ENCODE measurements around the gene GALNT9.
"Not testable (repeated sequence)": the region's sequence is repeated elsewhere in the genome, so short reads cannot be mapped to it uniquely, and the experiment has no call there.

Gene GALNT9

DNA sequence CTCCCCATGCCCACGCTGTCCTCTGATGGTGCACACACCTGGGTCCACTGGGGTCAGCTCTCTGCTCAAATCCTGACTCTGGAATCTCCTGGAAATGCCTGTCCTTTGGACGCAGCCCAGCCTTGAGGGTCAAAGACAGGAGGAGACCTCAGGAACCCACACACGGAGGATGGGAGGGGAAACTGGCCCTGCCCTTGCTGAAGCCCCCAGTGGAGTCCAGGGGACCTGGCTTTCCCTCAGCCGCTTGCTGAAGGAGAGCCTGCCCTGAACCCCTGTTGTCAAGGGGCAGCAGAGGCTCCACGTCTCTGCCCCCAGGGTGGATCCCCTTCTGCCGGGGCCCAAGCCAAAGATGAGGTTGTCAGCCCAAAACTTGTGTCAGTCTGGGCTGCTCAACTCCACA, 16.9 kb downstream of the GALNT9 start:
- no peak for DNase-seq (ENCODE audit: low read depth)

DNA sequence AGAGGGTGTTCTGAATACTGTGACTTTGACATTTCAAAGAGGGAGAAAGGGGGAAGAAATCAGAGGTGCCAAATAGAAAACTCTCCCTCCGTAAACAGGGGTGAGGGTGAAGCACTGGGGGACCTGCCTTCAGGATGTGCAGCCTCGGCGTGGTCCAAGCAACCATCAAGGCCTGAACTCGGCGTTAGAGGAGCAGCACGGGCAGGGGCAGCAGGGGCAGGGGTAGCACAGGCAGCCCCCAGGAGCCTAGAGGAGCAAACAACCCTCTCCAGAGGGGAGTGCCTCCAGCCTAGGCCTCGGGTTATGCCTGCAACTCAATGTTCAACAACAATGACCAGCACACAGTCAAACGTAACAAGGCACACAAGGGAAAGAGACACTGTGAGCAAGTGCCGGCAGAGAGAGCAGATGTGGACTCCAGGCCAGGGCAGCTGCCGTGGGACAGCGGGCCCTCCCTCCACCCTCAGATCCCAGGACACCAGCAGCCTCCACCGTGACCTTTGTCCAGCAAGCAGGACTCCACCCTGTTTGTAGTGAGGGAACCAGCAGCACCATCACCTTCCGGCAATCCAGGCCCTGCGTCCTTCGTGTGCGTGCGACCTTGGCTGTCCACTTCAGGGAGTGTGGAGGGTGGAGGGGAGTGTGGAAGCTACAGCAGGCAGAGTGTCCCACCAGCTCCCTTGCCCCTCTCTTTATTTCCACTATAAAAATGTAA, 18.0 kb downstream of the GALNT9 start:
- no peak for DNase-seq (ENCODE audit: low read depth)

DNA sequence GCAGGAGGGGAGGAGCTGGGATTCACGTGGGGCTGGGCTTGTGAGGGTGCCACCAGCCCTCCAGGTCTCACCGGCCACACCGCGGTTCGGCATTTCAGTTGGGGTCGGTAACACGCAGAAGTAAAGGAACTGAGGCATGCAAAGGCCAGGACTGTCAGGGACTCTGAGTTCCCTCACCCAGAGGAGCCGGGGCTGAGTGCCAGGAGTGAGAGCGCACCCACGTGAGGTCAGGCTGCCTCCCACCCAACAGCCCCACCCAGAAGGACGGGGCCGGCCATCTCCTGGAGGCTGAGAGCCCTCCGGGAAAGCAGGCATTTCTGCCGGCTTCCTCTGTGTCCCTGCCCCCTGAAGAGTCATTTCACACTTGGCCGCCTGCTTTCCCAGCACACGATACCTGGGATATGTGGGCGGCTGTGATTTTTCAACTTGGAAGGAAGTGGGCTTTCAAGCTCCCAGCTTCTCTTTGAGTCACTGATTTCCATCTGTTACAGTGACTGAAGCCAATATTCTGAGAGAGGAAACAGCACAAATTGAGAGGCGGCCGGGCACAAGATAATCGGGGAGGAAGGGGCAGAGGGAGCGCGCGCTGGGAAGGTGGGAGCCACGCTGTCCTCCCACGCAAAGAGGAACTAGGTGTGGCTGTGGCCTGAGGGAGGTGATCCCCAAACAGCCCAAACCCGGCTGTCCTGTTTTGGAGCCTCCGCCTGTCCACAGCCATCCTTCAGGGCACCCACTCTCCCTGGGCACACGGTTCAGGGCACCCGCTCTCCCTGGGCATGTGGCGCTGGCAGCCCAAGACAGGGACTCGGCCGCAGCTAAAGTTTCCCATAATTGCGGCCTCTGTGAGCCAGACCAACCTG, 19.0 kb downstream of the GALNT9 start:
- DNase-seq (ENCODE audit: low read depth), result no peak

DNA sequence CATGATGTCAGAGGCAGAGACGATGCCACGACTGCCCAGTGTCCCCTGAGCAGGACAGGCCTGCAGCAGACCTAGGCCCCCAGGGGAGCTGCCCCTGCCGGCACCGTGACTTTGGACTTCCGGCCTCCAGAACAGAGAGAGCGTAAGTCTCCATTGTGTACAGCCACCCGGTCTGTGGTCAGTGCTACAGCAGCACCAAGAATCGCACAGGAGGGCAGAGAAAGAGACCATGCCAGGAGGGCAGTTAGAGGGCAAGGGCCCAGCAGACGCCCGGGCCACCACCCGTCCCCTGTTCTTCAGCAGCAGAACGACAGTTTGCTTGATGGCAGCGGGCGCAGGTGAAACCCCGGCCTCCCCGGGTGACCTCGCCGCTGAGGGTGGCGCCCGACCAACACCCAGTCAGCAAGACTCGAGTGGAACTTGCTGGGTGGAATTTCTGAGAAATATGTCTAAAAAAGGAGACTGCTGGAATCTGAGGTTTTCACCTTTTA, 19.7 kb downstream of the GALNT9 start:
- DNase-seq (ENCODE audit: low read depth), result no peak

DNA sequence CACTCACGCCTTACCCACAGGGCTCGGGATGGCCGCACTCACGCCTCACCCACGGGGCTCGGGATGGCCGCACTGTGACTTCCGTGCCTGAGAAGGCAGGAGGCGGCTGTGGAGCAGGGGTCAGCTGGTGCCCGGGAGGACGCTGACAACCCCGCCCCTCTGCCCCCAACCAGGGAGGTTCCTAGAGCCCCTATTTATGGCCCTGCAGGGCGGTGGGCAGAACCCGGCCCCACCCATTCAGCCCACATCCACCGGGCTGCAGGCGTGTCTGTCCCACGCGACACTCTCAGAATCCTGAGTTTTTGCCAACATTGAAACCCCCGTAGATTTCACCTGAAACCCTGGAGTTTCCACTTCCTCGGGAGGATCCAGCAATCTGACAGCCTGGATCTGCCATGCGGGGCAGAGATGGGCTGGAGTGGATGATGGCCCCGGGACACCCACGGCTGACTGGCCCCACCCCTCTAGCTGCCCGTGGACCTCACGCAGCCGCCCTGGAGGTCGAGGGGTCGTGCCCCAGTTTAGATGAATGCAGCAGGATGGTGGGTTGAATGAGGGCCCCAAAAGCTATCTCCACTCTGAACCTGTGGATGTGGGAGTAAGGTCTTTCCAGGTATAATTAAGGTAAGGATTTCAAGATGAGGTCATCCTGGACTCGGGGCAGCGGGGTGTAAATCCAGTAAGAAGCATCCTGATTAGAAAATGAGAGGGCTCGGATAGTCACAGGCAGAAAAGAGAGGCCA, 20.4 kb downstream of the GALNT9 start:
- no peak for DNase-seq (ENCODE audit: low read depth)

DNA sequence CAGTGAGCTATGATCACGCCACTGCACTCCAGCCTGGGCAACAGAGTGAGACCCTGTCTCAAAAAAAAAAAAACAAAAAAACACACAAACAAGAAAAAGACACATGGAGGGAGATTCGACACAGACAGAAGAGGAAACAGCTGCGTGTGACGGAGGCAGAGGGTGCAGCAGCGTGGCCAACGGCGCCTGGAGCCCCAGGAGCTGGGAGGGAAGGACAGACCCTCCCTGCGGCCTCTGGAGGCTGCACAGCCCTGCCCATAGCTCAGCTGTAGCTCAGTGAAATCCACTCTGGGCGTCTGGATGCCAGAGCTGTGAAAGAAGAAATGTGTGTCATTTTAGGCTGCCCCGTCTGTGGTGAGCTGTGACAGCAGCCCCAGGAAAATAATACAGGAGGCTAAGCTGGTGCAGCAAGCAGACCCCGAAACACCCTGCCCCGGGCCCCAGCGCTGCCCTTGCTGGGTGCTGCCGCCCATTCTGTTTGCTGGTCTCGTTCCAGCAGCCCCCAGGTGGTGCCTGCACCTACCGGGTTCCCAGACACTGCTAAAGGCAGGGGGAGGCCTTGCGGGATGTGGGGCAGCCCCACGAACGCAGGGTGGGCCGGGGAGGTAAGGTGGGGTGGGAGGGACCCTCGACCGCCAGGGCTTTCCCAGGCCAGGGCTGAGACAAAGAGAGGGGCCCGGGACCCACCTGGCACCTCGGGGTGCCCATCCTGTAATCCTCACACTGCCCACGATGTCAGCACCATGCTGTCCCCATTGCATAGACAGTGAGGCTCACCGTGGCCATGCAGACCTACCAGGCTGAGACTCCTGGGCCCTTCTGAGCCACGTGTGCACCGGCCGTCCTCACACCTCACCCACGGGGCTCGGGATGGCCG, 21.2 kb downstream of the GALNT9 start:
- DNase-seq (ENCODE audit: low read depth), result no peak

DNA sequence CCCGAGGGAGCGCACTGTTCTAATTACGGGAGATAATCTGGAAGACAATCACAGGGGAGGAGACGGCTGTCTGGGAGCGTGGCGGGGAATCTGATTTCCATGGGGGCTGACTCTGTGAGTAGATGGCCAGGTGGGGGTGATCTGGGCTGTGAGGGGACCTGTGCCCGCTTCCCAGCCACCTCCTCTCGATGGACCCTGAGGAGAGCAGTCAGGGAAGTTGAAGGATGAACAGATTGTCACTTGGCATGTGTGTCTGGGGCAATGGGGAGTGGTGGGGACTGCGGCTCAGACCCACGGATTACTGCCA, 22.6 kb downstream of the GALNT9 start:
- no peak for DNase-seq (ENCODE audit: low read depth)

DNA sequence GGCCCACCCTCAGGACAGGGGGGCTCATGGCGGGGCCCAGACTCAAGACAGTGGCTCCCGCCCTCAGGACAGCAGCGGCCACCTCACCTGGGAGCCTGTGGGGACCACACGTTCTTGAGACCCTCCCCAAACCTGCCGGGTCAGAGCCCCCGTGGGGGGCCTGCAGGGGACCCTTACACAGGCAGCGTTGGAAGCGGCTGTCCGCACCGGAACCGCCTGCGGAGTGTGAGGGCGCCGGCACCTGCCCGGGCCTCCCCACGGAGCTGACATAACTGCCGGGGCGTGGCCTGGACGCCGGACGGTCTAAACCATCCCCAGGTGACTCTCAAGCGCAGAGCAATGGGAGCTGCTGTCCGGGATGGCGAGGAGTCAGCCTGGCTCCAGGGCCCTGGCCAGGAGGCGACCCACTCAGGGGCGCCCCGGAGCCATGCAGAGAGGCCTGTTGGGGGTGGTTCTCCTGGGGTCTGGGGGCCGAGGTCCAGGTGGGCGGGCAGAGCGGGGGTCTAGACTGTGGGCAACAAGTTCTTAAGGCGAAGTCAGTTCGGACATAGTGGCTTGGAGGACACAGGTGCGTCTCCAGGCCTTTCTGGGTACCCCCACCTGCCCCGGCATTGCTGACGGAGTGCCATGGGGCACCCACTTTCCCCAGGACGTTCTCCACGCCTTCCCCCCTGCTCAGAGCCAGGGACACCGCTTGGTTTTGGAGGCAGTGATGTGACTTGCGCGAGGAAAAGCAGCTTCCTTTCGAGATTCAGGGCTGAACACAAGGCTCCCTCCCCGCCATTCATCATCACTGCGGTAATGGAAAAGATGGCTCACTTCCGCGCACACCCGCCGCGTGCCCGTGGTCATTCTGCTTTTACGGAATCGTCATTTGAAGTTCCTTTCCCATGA, 23.2 kb downstream of the GALNT9 start:
- no peak for DNase-seq (ENCODE audit: low read depth)

DNA sequence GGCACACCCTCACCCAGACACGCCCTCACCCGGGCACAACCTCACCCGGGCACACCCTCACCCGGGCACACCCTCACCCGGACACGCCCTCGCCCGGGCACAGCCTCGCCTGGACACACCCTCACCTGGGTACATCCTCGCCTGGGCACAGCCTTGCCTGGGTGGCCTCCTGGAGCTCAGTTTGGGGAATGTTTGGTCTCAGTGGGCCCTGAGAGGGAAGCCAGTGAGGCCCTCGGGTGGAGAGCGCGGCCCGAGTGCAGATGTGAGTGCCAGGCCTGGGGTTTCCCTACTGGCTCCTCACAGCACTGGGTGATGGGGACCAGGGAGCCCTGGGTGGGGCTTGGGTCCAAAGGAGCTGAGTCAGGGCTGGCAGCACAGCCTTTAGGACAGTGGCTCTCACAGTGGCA, 23.8 kb downstream of the GALNT9 start:
- no peak for DNase-seq (ENCODE audit: low read depth)

DNA sequence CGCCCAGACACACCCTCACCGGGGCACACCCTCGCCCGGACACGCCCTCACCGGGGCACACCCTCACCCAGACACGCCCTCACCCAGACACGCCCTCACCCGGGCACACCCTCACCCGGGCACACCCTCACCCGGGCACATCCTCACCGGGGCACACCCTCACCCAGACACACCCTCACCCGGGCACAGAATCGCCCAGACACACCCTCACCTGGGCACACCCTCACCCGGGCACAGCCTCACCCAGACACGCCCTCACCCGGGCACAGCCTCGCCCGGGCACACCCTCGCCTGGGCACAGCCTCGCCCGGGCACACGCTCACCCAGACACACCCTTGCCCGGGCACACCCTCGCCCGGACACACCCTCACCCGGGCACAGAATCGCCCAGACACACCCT, 24.5 kb downstream of the GALNT9 start:
- DNase-seq (ENCODE audit: low read depth), result not testable (repeated sequence)

DNA sequence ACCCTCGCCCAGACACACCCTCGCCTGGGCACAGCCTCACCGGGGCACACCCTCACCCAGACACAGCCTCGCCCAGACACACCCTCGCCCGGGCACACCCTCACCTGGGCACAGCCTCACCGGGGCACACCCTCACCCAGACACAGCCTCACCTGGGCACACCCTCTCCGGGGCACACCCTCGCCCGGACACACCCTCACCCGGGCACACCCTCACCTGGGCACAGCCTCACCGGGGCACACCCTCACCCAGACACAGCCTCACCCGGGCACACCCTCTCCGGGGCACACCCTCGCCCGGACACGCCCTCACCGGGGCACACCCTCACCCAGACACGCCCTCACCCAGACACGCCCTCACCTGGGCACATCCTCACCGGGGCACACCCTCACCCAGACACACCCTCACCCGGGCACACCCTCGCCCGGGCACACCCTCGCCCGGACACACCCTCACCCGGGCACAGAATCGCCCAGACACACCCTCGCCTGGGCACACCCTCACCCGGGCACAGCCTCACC, 25.5 kb downstream of the GALNT9 start:
- DNase-seq (ENCODE audit: low read depth), result not testable (repeated sequence)

DNA sequence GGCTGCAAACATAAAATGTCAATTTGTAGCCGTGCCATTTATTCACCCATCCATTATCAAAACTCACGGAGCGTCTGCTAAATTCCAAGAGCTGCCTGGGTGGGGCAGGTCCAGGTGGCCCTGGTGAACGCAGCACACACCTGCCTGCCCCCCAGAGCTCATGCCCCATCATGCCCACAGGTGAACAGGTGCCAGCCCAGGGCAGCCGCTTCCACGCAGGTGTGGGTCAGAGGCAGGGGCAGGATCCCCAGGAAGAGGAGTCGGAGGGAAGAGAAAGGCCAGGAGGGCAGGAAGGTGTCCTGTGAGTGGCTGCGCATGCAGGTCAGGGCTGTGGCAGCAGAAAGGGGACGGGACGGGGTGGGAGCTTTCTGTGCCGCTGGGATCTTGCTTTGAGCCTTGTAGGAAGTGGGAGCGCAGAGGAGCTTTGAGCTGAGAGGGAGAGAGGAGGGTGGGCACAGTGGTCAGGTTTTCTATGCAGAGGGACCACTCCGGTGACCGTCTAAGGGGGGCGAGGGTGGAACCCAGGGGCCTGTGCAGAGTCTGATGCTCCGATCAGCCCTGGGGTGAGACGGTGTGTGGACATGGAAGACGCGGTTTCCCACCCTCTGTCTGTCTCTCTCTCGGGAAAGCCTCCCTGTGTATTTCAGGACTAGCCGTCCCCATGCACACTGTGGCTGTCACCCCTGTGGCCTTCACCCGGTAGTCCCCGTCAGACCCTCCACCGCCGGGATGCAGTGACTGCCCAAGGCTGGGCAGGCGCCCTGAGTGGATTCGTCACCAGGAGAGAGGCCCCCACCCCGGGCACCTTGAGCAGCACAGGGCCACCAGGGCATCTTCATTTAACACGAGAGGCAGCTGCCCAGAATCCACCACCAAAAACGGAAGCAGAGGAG, 26.7 kb downstream of the GALNT9 start:
- DNase-seq (ENCODE audit: low read depth), result no peak

DNA sequence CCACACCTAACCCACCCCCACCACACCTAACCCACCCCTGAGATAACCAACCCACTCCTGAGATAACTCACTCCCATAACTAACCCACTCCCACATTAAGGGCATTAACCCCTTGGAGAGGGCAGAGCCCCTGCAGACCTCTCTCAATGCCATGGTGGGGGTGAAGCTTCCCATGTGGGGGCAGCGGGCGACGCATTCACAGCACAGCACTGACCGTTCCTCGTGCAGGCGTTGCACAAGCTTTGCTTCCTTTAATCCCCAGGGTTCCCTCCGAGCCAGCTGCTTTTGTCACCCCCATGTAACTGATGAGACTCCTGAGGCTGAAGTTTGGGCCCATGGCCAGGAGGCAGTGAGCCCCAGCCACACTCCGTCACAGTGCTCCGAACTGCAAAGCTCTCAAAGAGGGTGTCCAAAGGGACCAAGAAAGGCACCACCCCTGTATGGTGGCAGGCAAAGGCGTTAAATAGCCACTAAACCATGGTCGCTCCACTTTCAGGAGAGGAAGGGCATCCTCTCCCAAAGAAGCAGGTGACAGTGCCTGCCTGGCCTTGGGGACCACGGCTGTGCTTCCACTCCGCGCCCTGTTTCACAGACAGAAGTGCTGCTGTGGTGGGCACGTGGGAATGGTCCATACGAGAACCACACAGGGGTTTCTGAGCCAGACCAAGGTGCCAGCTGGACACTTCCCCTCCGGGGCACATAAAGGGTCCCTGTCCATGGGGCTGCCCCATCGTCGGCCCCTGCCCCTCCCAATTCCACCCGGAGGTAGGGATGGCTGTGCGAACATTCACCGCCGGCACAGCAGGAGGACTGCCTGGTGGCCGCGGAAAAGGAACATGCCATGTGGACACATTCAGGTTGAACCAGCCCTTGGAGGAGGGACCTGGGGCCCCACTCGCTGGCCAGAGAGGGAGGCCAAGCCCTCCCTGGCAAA, 28.3 kb downstream of the GALNT9 start:
- no peak for DNase-seq (ENCODE audit: low read depth)

DNA sequence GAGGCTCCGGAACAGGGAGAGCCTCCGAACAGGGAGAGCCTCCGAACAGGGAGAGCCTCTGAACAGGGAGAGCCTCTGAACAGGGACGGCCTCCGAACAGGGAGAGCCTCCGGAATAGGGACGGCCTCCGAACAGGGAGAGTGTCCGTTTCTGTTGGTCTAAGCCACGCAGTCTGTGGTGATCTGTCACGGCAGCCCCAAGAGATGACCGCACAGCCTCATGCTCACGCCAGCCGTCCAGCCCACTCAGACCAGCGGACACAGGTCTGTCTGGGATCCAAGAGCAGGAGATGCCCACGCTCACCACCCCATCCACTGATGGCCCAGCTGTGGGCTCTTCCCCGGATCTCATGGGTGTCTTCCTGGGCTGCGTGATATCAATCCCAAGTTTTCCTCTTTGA, 33.3 kb downstream of the GALNT9 start:
- DNase-seq (ENCODE audit: low read depth), result no peak

DNA sequence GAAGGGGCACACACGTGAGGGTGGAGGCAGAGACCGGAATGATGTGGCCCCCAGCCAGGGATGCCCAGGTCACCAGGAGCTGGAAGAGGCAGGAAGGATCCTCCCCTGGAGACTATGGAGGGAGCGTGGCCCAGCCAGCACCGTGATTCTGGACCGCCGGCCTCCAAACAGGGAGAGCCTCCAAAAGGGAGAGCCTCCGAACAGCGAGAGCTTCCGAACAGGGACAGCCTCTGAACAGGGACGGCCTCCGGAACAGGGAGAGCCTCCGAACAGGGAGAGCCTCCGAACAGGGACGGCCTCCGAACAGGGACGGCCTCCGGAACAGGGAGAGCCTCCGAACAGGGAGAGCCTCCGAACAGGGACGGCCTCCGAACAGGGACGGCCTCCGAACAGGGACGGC, 33.8 kb downstream of the GALNT9 start:
- not testable (repeated sequence) for DNase-seq (ENCODE audit: low read depth)

DNA sequence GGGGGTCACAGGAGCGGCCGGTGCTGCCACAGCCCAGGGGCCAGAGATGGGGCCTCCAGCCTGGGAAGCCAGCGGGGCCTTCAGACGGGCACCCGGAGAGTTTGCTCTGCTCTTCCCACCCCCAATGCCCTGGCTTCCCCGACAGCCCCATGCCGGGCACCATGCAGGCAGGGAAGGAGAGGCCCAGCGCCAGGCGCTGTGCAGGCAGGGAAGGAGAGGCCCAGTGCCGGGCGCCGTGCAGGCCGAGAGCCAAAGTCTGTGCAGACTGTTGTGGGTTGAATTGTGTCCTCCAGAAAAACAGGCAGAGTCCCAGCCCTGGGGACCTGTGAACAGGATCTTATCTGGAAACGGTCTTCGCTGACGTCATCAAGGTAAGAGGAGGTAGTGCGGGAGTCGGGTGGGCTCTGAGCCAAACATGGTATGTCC, 34.3 kb downstream of the GALNT9 start:
- no peak for DNase-seq (ENCODE audit: low read depth)

DNA sequence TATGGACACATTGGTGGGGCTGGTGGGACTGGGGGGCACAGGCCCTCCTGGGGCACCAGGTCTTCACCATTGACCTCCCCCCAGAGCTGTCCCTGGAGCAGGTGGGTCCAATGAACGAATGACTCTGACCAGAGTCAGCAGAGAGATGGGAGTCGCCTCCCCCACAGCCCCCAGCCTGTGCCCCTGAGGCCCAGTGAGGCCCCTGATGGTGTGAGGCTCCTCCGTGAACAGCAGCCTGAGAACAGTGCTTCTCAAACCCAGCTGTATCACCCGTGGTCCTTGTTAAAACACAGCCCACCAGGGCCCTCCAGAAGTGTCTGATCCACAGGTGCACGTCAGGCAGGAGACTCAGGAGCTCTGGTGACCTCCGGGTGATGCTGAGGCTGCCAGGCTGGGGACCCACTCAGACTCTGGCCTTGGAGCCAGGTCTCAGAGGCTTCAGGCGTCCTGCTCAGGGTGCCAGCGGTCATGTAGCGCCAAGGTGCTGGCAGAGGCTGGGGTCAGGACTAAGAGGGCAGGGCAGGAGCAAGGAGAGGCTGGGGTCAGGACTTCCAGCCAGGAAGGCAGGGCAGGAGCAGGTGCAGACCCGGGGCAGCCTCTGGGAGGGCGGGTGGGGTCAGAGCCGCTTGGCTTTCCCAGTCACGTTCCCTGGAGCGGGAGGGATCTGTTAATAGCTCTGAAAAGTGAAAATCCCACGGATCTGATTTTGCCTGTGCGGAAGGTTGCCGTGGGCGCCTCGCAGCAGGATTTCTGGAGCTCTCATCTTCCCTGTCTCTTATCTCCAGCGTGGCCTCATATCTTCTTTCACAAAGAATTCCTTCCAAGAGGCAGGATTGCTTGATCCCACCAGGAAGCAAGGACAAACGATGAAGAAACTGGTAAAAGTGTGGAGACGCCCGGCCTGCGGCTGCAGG, 35.0 kb downstream of the GALNT9 start:
- DNase-seq (ENCODE audit: low read depth), result no peak
